Spinal cord (tissue), 10 donors: ENCODE measurements around the gene UBAC2. TPM values are rescaled to one million over a fixed set of nuclear protein-coding genes. Genes with fewer than 3 reads are reported as not detected.

ENCODE experiments used
- DNase-seq, 6 donors: peaks; one replicate each; pipeline versions ENCODE4 v3.0.0 to v3.0.0-alpha.2; 2013 to 2015; ENCODE audit warnings: low spot score in 6 of 6, low read depth in 4 of 6
- H3K27ac ChIP-seq: one replicate; pipeline ENCODE4 v1.5.1; 2013; ENCODE audit warnings: low read depth, low read length, control low read depth
- H3K27me3 ChIP-seq: one replicate; pipeline ENCODE4 v1.6.1; 2013; ENCODE audit warnings: low read length; ENCODE audit not compliant: control insufficient read depth, insufficient read depth
- H3K36me3 ChIP-seq: one replicate; pipeline ENCODE4 v1.6.1; 2013; ENCODE audit warnings: low read length; ENCODE audit not compliant: control insufficient read depth, insufficient read depth
- H3K4me1 ChIP-seq: one replicate; pipeline ENCODE4 v1.6.1; 2013; ENCODE audit warnings: low read length; ENCODE audit not compliant: control insufficient read depth, insufficient read depth
- H3K4me3 ChIP-seq: one replicate; pipeline ENCODE4 v1.5.1; 2013; ENCODE audit warnings: low read depth, low read length, control low read depth
- H3K9me3 ChIP-seq: one replicate; pipeline ENCODE4 v1.6.1; 2013; ENCODE audit warnings: low read length; ENCODE audit not compliant: control insufficient read depth, insufficient read depth
- WGBS: methylation state at CpG from one replicate; pipeline ENCODE4 v1.1.5; 2013; ENCODE audit warnings: missing lambda C conversion rate; ENCODE audit not compliant: insufficient coverage; 5-methylcytosine and 5-hydroxymethylcytosine counted together
- polyA plus RNA-seq, 2 donors: library from polyadenylated mRNA; unstranded; fragments of 120-200 nt; gene quantifications; one replicate each; pipeline ENCODE4 v1.2.1, GENCODE V29; 2013; ENCODE audit not compliant: insufficient read length in 2 of 2
- small RNA-seq: library from RNA; depleted of rRNA; stranded (forward); fragments of <200 nt; gene quantifications from one replicate; pipeline ENCODE3, GENCODE V24; 2014; ENCODE audit warnings: low replicate concordance
- total RNA-seq, 2 donors: library from RNA; depleted of rRNA in 1 of 2; stranded (reverse); fragments of 120-200 nt in 1 of 2; fragments of >200 nt in 1 of 2; gene quantifications; one replicate each; pipeline versions ENCODE4 v1.2.3 to v1.2.4, GENCODE V29; 2013 to 2014
- donor health status: healthy.

The UBAC2 gene
- total and polyA plus RNA-seq, 4 donors, result 37.9 to 60.3 (median 53.8) TPM

GRCh38 chr13:99435116-99435515, 234.5 kb downstream of the UBAC2 start:
- Histone ChIP-seq H3K9me3 (no peaks in the 10 kb centered on the region), H3K27me3 (peaks cover 7% of the 10 kb centered on the region), H3K36me3 (no peaks in the 10 kb centered on the region), H3K4me3 (no peak overlapping the region), H3K4me1 (peaks cover 13% of the 10 kb centered on the region), H3K27ac (no peak overlapping the region)
- 98% methylated on average over 5 of the region's 6 CpGs for WGBS
- DNase-seq, result no peak

GRCh38 chr13:99435998-99436397, 235.3 kb downstream of the UBAC2 start:
- no peak for DNase-seq
- peaks cover 9% of the 10 kb centered on the region for H3K27me3 ChIP-seq
- H3K36me3 ChIP-seq, result no peaks in the 10 kb centered on the region
- 67% methylated on average over 3 of the region's 3 CpGs for WGBS
- no peak overlapping the region for H3K27ac ChIP-seq
- peaks cover 13% of the 10 kb centered on the region for H3K4me1 ChIP-seq
- no peaks in the 10 kb centered on the region for H3K9me3 ChIP-seq
- no peak overlapping the region for H3K4me3 ChIP-seq

Small RNA genes lying within 50 kb of the gene (small RNA-seq; reads per million reads assigned to genes)
- gene MIR623, result not detected
- gene RN7SKP9, result 0.99 reads per million, percentile 78 among the genes with 10 or more reads in this experiment

Other genes starting within 250 kb of the UBAC2 start
- gene DOCK9, start 222.8 kb upstream of the UBAC2 start, total RNA-seq, result 100 to 1,000 TPM in 1 of 2 donors, 10 to 100 TPM in 1; 74.4 to 117 TPM
- 10 to 100 TPM; 94.9 to 99.7 TPM for gene DOCK9, start 222.8 kb upstream of the UBAC2 start, polyA plus RNA-seq
- gene GPR18, start 57.5 kb downstream of the UBAC2 start, total RNA-seq, result not detected
- under 1 TPM in 1 of 2 donors, not detected in 1; 0.23 TPM for gene GPR18, start 57.5 kb downstream of the UBAC2 start, polyA plus RNA-seq
- 10 to 100 TPM in 1 of 2 donors, 1 to 10 TPM in 1; 5.2 to 27.0 TPM for gene GPR183, start 106.5 kb downstream of the UBAC2 start, total RNA-seq
- 1 to 10 TPM; 2.0 to 2.9 TPM for gene GPR183, start 106.5 kb downstream of the UBAC2 start, polyA plus RNA-seq